ENCODE measurements around the gene EXTL1.

DNA sequence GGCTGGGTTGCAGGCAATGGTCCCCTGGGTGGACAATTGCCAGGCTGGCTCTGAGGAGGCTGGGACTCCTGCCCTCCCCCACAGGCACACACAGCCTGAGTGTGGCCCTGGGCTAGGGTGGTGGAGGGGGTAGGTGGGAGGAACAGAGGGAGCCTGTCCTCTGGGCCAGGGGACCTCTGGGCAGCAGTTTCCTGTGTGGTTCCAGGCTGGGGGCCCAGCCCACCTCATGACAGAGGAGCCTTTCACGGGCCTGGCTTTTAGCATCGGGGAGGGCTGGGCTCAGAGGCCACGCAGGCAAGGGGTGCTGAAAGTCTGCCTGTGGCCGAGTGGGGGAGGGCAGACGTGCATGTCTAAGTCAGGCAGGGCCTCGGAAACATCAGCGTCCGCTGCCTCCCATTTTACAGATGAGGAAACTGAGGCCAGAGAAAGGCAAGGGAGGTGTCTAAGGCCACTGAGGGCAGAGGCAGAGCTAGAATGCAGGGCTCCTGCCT is 7.0 kb downstream of the EXTL1 start:
- TF ChIP-seq, protein P1, sequence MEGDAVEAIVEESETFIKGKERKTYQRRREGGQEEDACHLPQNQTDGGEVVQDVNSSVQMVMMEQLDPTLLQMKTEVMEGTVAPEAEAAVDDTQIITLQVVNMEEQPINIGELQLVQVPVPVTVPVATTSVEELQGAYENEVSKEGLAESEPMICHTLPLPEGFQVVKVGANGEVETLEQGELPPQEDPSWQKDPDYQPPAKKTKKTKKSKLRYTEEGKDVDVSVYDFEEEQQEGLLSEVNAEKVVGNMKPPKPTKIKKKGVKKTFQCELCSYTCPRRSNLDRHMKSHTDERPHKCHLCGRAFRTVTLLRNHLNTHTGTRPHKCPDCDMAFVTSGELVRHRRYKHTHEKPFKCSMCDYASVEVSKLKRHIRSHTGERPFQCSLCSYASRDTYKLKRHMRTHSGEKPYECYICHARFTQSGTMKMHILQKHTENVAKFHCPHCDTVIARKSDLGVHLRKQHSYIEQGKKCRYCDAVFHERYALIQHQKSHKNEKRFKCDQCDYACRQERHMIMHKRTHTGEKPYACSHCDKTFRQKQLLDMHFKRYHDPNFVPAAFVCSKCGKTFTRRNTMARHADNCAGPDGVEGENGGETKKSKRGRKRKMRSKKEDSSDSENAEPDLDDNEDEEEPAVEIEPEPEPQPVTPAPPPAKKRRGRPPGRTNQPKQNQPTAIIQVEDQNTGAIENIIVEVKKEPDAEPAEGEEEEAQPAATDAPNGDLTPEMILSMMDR (IDR thresholded peaks at IDR 0.05) = no peak
- TF ChIP-seq EZH2 (IDR thresholded peaks at IDR 0.05) = no peak
